NCI-H460 (cell line): ENCODE results near the gene RBM47. TPM values are rescaled to one million over a fixed set of nuclear protein-coding genes. Genes with fewer than 3 reads are reported as not detected.
"Not testable (repeated sequence)": the region's sequence is repeated elsewhere in the genome, so short reads cannot be mapped to it uniquely, and the experiment has no call there.

ENCODE experiments used
- DNase-seq: peaks from one replicate; pipeline ENCODE4 v3.0.0-alpha.2; 2016; ENCODE audit warnings: low read depth; ENCODE audit errors: extremely low read depth
- polyA plus RNA-seq: library from polyadenylated mRNA; depleted of rRNA; stranded (reverse); fragments of >200 nt; gene quantifications from 2 replicates; pipeline ENCODE4 v1.2.3, GENCODE V29; 2014; cell fraction: nucleus; rRNA removed
- total RNA-seq: library from RNA; depleted of rRNA; stranded (reverse); fragments of >200 nt; shearing (Covaris generic); gene quantifications from 2 replicates; pipeline ENCODE4 v1.2.3, GENCODE V29; 2014; rRNA removed

Gene RBM47
- 40.2 and 47.3 TPM in 2 replicates for total RNA-seq
- polyA plus RNA-seq, result 65.2 and 75.3 TPM in 2 replicates

DNA sequence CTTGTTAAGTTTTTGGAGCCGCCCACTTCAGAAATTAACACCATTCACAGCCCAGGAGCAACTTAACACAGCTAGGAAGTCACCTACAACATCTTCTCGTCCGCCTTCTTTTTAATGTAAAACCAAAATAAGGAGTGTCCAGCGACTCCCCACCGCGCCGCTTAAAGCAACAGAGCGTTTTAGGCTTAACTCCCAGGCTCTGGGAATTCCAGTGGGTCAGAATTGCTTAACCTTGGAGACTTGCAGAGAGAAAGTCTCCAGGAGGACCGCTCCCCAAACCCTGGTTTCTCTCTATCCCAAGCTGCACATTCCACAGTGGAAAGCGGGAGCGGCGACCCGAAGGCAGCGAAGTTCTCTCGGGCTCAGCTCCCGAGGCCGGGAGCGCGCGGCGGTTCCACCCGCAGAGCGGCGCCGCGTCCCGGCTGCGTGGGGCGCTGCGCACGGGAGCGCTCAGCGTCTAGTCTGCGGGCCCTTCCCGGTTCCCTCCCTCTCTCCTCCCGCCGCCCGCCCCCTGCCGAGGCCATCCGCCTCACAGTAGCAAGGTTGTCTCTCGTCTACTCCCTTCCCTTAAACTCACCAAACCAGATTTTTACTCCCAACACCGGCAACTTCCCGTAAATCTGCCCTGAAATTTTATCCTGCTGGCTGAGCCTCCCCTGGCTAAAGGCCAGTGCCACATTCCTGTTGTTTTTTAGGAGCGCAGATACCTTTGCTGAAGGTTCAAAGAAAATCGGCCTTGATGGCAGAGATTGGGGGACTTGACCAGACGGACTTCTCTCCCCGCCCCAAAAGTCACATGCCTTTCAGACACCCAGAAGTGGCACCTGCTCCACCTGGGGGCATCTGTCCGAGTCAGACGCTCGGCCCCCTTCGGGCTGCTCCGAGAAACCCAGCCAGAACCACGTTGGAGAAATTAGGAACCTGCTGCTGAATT, at the start of gene RBM47:
Gene RBM47 (minus strand): TSS at position 464 of the 934 bp plus-strand sequence. CDS start 190,971 bp downstream, outside the sequence.
- peak; percentile 47 for DNase-seq

- DNase-seq, result no peak
These were observed 48.8 kb upstream of the RBM47 start for GRCh38 chr4:40678421-40678820.

DNA sequence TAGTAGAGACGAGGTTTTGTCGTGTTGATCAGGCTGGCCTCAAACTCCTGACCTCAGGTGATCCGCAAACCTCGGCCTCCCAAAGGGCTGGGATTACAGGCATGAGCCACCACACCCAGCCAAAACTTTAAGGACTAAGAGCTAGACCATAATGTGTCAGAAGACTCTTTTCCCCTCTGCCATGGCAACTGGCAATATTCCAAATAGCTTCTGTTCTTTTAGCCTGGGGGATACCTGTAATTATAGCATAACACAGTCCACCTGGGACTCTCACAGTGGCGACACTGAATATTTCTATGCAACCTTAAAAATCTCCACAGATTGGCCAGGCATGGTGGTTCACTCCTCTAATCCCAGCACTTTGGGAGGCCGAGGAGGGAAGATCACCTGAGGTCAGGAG, 45.5 kb upstream of the RBM47 start:
- no peak for DNase-seq

GRCh38 chr4:40672528-40673522, 43.2 kb upstream of the RBM47 start:
- DNase-seq, result peak; percentile 95

- no peak for DNase-seq
These were observed 39.8 kb upstream of the RBM47 start for GRCh38 chr4:40669504-40669903.

GRCh38 chr4:40665842-40666241, 36.2 kb upstream of the RBM47 start:
- DNase-seq, result no peak

DNA sequence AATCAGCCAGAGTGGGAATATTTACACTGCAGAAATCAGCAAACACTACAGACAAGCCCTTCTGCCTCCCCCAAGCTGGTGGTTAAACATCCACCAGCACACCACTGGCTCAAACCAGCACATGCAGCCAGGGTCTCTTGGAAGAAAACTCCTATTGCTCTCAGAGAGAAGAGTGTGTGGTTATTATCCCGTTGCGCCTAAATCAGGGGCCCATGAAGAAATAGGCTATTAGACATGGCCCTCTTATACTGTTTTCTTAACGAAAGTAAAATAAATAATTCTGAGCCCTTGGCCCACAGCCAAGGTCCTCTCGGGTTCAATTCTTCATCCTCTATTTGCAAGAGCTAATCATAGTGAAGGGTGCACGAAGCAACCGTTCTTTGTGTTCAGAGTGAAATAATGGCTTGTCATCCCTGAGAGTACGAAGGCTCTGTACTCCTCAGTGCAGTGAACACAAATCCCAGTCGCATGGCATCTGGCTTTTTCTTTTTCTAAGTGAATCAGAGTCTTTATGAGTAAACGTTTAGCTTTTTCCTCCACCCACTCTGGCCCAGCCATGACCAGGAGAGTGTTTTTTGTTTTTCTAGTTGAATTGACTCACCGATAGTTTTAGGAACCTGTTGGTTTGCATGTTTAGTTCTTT, 33.4 kb upstream of the RBM47 start:
- DNase-seq, result no peak

- no peak for DNase-seq
These were observed 32.1 kb upstream of the RBM47 start for GRCh38 chr4:40661803-40662202.

DNA sequence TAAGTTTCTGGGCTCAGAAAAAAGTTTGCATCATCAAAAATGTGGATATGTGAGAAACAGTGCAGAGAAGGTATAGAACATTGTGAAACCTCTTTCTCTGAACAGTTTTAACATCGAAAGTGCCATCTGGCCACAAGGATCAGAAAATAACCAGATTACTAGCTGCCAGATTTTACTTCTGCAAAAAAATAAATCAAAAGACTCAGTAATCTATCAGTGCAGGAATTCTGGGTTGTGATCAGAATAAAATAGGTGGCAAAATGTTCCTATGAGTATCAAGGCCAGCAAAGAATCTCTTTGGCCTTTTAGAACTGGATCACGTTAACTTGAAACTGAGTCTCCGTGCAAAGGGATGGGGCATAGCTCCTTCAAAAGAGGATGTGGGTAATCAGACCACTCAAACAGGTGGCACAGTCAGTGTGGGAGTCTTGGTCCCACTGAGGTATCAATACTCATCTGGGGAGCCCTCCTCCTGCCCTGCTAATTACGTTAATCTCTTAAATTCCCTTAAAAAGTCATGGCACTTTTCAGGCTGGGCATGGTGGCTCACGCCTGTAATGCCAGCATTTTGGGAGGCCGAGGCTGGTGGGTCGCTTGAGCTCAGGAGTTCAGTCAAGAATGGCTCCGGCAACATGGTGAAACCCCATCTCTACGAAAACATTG, 26.7 kb upstream of the RBM47 start:
- no peak for DNase-seq

GRCh38 chr4:40651280-40651679, 21.6 kb upstream of the RBM47 start:
- DNase-seq, result no peak

GRCh38 chr4:40649321-40649720, 19.7 kb upstream of the RBM47 start:
- no peak for DNase-seq

DNA sequence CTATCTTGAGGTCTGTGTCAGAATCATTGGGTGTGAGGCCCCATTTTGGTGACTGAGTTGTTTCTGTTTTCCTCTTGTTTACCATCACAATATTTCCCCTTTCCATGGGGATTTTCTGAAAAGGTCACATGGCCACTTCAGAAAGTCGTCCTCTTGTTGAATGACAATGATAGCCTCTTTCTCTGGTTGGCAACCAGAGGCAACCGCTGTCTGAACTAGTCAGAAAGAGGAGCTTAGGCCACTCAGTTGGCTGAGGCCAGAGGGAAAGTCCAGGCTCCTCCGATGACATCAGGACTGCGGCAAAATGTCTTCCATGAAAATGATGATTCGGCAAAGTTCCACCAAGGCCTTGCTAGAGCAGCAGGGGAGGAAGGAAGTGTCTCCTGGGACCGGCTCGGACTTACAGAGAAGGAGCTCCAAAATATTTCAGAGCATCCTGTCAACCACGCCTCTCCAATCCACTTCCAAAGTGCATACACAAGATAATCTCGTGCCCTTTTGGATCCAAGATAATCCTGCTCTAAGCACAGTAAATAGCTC, 19.1 kb upstream of the RBM47 start:
- DNase-seq, result no peak

- no peak for DNase-seq
These were observed 18.5 kb upstream of the RBM47 start for GRCh38 chr4:40648131-40648530.

DNA sequence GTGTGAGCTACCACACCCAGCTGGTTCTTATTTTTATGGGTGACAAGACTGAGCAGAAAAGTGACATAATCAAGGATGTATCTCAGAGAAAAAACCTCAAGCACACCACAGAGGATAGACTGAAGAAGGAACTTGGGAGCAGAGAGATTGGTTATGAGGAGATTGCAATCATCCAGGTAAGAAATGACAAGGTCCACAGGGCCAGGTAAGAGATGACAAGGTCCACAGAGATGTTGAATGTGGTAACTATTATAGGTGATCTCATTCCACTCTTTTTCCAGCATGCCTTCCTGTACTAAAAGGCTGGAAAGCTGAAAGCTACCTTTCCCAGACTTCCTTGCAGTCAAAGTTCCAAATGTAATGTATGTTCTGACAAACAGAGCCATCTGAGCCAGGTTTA, 15.9 kb upstream of the RBM47 start:
- DNase-seq, result no peak

DNA sequence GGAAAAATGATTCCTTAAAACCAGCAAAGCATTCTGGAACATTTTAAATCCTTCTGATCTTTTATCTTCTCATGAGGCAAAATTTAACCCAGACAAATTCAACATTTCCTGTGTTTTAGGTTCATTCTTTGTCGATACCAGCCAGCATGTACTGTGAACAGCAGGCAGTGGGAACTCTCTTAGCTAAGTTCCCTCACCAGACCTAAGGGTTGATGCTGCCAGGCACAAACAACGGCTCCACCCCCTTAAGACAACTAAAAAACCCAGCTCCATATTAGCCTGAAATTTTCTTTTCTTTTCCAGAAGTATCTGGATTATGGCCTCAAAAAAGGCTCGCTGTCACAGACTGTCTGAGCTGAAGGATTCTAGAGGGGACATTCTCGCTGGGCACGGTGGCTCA, 2.4 kb upstream of the RBM47 start:
- DNase-seq, result no peak

GRCh38 chr4:40630335-40631021, 814 bp upstream of the RBM47 start:
- DNase-seq, result peak; percentile 24

GRCh38 chr4:40628888-40629287, 776 bp downstream of the RBM47 start:
- no peak for DNase-seq

- DNase-seq, result not testable (repeated sequence)
These were observed 1.3 kb downstream of the RBM47 start for GRCh38 chr4:40628407-40628806.

DNA sequence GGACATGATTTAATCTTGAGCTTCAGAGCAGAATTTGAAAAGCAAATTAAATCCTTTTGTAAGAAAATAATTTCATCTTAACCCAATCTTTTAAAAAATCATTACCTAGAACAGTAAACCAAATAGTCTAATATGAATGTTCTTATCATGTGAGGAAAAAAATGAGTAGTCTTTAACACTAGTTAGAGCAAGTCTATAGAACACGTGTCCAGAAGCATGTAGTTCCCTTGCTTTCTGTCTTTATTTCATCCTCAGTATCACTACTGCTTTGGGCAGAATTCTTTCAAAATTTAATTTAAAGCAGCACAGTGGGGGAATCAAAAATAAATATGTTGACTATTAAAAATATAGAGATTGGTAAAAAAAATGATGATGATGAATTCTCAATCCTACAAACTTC, 2.1 kb downstream of the RBM47 start:
- no peak for DNase-seq
